HG02623 (cell line): ENCODE measurements around the gene SCAF8.
"Not testable (repeated sequence)": the region's sequence is repeated elsewhere in the genome, so short reads cannot be mapped to it uniquely, and the experiment has no call there.

Experiments used
- ATAC-seq: cut with Tn5 transposase; IDR thresholded peaks from one replicate; pipeline ENCODE4 v1.9.1; 2021; ENCODE audit warnings: moderate library complexity; ENCODE audit not compliant: unreplicated experiment

The SCAF8 gene, protein sequence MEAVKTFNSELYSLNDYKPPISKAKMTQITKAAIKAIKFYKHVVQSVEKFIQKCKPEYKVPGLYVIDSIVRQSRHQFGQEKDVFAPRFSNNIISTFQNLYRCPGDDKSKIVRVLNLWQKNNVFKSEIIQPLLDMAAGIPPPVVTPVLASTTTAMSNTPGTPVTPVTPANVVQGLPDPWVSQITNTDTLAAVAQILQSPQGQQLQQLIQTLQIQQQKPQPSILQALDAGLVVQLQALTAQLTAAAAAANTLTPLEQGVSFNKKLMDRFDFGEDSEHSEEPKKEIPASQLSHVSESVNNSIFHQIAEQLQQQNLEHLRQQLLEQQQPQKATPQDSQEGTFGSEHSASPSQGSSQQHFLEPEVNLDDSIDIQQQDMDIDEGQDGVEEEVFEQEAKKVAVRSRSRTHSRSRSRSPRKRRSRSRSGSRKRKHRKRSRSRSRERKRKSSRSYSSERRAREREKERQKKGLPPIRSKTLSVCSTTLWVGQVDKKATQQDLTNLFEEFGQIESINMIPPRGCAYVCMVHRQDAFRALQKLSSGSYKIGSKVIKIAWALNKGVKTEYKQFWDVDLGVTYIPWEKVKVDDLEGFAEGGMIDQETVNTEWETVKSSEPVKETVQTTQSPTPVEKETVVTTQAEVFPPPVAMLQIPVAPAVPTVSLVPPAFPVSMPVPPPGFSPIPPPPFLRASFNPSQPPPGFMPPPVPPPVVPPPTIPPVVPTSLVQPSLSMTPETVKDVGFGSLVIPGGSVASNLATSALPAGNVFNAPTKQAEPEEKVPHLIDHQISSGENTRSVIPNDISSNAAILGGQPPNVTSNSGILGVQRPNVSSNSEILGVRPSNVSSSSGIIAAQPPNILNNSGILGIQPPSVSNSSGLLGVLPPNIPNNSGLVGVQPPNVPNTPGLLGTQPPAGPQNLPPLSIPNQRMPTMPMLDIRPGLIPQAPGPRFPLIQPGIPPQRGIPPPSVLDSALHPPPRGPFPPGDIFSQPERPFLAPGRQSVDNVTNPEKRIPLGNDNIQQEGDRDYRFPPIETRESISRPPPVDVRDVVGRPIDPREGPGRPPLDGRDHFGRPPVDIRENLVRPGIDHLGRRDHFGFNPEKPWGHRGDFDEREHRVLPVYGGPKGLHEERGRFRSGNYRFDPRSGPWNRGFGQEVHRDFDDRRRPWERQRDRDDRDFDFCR (N-terminal part only)

DNA sequence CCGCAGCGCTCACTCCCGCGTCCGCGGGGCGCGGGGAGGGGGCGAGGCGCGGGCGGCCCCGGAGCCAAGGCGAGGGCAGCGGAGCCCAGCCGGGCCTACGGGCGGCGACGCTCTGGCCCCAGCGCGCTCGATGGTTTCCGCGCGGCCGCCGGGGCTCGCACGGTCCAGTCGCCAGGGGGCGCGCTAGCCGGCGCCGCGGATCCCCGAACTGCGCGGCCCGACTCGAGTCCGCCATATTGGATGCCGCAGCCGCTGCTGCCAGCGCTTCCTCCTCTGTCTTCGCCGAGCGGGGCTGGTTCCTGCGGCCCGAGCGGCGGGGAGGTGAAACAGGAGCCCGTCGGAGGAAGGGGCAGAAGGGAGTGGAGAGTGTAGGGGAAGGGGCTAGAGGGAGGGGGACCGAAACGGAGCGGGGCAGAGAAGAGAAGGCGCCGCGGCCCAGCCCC is at the start of gene SCAF8:
SCAF8 (plus strand) TSS at position 234 of the 443 bp plus-strand sequence. CDS start 485 bp downstream, outside the sequence.
- peak; percentile 70 for ATAC-seq

DNA sequence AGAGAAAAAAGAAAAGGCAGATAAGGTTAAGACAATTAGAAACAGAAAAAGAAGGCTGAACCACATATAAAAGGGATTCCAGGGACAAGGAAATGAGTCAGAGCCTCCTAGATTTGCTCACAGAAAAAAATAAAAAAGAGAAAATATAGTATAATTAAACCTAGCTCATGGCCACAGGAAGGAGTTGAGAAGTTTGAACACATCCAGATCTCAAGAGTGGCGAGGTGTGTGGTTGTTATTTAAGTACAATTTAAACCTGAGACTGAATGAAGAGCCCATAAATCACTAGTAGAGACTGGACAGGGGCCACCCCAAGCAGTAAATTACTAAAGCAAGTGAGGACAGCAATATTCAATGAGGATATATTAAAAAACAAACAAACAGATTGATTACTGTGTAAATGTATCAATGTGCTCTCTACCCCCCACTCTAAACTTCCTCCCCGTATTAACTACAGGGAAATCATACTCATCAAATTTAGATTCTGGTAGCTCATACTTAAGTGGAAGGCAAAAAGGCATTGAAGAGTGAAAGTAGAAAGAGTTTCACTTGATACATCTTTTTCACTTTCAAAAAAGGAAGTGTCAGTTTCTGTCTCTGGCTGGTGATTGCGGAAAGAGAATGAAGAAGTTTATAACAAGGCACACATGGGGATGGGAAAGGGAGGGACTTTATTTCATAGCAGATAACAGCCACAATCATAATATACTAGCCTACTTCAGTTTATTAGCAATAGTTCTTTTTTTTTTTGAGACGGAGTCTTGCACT is 49.3 kb upstream of the SCAF8 start:
- ATAC-seq = peak; percentile 85

DNA sequence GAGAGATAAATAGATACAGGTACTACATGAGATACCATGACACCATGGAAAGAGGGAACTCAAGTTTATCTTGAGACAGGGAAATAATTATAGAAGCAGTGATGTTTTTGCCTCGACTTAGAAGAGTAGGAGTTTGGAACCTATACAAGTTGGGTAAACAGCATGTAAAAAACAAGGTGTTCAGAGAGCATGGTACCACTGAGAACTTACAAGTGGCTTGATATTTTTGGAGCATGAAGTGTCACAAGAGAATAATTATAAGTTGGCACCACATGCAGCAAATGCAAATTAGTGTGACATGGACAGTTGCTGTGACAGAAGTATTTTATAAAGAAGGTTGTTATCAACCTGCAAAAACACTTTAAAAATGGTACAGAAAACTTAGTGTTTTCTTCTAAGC is 47.1 kb upstream of the SCAF8 start:
- ATAC-seq = no peak

DNA sequence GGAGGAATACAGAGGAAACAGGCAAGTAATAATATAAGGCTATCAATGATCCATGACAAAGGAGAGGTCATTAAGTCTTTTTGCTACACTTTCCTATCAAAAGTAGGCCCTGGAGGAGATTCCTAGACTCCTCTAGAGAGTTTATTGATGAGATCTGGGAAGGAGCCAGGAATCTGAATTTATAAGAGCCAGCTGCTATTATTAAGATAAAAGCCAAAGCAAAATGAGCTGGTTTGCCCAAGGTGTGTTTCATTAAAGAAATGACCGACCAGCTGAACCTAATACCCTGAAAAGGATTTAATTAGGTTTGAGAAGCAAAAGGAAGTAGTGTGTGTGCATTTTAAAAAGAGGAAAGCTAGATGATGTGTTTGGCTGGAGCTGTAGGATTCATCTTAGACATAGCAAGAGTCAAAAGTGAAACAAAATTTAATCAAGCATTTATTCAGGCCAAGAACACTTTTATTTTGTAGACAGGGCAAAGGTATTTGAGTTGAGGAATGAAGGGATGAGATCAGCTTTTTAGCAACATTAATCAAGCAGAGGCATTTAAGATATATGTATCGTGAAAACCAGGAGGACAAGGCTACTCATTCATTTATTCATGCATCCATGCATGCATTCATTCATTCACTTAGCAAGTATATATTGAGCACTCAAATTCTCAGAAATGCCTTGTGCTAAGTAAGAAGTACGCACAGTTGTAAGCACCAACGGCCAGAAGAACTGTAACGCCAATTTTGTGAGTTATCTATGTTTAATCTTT is 43.5 kb upstream of the SCAF8 start:
- ATAC-seq = no peak

DNA sequence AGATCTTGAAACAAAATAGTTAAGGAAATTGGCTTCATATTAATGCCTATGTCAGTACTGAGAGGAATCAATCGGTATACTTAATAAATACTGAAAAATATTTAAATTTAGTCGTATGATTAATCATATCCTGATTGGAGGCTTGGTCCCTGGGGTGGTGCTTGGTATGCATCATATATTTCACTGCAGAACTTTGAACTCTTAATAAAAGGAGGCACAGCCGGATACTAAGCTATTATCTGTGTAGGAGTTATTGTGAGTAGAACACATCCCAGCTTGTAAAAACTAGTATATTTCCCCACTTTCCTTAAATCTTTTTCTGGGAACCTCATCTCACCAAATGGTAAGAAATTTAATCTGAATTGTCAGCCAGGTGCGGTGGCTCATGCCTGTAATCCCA is 42.4 kb upstream of the SCAF8 start:
- ATAC-seq = no peak

DNA sequence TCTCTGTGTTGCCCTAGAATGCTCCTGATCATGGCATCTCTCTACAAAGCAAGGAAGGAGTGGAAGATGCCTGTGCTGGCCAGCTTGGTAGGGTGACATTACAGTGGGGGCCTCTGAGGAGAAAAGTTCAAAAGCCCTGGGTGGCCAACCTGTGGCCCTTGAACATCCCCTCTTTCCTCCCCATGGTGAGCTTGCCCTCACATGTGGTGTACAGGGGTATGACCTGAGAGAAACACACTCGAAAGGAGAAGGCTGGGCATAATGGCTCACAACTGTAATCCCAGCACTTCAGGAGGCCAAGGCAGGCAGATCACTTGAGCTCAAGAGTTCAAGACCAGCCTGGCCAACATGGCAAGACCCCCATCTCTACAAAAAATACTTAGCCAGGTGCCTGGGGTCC is 36.6 kb upstream of the SCAF8 start:
- no peak for ATAC-seq

DNA sequence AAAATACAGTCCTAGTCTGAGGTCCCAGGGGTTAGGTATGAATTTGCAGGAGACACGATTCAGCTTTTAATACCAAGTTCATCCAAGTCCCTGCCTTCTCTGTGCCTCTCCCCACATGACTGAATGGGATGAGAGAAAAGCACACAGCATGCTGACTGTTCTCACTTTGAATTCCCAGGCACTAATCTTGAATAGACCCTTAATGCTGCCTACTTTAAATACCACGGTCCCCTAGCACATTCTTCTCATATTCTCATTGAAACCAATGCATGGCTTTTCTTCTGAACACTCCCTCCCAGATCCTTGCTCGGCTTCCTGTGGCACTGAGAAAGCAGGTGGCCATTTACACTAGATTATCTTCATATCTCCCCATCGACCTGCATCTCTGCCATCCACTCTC is 30.1 kb upstream of the SCAF8 start:
- no peak for ATAC-seq

DNA sequence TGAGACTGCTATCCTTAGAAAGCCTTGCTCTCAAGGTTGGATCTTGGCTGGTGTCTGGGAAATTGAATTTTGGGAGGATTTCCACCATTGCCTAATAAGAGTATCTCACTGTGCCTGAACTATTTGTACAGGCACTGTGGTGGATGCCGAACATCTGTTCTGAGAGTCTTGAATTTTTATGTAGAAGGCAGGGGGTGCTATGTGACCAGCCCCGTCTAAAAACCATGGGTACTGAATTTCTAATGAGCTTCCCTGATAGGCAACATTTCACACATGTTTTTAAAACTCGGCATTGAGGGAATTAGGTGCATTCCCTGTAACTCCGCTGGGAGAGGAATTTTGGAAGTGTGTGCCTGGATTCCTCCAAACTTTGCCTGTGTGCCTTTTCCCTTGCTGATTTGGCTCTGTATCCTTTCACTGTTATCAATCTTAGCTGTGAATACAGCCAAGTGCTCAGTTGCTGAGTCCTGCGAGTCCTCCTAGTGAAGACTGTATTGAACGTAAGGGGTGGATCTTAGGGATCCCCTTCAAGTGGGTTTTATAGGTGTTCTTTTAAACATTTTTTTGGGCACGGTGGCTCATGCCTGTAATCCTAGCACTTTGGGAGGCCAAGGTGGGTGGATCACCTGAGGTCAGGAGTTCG is 27.6 kb upstream of the SCAF8 start:
- ATAC-seq = no peak

DNA sequence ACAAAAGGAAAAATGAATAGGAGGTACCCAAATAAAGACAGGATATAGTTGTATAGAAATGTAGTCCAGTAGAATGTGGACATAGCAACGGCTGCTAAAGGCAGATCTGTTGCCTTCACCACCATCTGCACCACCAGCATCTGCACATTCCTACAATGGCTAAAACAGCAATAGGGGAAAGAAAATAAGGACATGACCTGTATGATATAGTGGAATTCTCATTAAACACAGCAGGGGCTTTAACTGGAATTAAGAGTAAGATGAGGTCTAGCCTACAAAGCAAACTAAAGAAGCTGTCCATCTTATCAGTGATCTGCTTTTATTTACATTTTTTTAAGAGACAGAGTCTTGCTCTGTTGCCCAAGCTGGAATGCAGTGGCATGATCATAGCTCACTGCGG is 26.8 kb upstream of the SCAF8 start:
- no peak for ATAC-seq

DNA sequence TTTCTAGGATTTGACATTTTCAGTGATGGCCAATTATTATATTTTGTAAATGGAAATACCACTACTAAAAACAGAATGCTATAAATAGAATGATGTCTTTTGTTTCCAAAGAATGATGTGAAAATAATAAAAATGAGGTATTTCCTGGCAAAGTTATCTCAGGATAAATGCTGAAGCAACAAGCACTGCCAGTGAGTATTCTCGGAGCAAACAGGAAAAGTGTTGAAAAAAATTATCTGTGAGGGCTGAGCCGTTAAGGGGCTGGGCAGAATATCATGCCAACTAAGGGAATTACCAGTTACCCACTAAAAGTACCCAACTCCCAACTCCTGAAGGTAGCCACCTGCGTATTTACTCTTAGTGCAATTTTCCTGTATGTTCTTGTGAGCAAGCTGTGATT is 23.6 kb upstream of the SCAF8 start:
- no peak for ATAC-seq

DNA sequence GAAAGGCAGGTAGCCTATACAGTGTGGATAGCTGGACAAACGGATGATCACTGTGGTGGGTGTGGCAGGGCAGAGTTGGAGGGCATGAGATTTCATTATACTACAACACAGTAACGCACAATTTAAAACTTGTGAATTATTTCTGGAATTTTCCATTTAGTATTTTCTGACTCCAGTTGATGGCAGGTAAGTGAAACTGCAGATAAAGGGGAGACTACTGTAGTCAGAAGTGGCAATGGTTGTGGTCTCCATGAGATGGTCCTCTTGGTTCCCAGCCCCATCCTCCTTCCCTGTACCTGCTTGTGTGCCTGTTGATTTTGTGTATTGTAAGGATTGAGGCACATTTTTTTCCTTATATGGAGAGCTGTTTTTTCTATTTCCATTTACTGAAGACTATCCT is 22.5 kb upstream of the SCAF8 start:
- no peak for ATAC-seq

DNA sequence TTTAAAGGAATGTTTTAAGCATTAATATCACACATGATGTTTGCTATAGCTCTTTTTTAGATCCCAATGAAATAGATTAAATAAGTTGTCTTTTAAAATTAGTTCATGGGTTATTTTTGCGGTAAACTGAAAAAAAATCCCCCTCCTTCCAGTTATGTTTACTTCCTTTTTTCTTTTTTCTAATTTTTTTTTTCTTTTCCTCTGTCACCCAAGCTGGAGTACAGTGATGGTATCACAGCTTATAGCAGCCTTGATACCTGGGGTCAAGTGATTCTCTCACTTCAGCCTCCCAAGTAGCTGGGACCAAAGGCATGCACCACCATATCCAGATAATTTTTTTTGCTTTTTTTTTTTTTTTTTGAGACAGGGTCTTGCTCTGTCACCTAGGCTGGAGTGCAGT is 17.8 kb upstream of the SCAF8 start:
- ATAC-seq = no peak

DNA sequence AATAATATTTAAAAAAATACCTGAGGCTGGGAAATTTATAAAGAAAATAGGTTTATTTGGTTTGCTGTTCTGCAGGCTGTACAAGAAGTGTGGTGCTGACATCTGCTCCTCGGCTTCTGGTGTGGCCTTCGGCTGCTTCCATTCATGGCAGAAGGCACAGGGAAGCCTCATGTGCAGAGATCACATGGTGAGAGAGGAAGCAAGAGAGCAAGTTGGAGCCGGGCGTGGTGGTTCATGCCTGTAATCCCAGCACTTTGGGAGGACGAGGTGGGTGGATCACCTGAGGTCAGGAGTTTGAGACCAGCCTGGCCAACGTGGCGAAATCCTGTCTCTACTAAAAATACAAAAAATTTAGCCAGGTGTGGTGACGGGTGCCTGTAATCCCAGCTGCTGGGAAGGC is 16.9 kb upstream of the SCAF8 start:
- ATAC-seq = not testable (repeated sequence)

DNA sequence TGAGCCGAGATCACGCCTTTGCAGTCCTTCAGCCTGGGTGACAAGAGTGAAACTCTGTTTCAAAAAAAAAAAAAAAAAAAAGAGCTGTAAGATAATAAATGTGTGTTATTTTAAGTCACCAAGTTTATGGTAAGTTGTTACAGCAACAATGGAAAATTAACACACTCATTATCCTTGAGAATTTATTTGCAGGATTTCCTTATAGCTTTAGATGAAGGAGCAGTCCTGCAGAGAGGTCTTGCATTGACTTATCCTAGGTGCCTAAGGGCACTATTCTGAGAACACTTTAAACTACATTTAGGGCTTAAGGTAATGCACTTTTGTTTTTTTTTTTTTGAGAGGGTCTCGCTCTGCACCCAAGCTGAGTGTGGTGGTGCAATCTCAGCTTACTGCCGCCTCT is 13.8 kb upstream of the SCAF8 start:
- no peak for ATAC-seq

DNA sequence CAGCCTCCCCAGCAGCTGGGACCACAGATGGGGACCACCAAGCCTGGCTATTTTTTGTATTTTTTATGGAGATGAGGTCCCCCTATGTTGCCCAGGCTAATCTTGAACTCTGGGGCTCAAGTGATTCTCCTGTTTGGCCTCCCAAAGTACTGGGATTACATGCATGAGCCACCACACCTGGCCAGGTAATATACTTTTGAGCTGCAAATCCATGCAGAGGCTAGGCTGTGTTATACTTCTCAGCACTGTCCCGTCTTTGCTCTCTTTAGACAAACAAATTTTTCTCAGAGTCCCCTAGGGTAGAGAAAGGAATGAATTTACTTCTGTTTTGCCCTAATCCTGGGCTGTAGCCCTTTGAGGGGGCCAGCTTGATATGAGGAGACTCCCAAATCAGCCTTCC is 13.4 kb upstream of the SCAF8 start:
- no peak for ATAC-seq

DNA sequence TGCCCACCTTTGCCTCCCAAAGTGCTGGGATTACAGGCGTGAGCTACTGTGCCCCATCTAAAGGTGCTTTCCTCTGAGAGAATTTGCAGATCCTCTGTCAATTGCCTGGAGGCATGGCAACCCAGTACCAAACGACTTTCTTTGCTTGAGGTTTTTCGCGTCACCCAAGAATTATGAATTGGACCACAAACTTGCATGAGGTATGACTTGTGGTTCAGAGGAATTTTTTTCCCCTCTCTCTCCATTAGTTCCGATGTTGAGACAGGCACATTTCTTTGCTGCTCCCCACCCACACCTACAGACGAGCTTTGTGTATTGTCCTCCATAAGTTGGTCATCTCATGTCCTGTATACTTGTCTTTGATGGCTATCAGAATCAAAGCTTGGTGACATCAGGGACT is 11.8 kb upstream of the SCAF8 start:
- no peak for ATAC-seq

DNA sequence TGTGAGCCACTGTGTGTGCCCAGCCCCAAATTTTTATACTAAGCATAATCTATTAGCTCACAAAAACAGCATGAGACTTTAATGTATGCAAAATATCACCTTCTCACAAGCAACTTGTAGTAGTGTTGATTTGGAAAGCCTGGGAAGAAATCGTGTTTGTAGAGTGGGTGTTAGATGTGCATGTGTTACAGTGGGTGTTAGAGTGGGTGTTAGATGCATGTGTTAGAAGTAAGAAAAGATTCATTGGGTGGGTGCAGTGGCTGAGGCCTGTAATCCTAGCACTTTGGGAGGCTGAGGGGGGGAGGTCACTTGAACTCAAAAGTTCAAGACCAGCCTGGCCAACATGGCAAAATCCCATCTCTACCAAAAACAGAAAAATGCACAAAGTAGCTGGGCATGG is 6.3 kb upstream of the SCAF8 start:
- ATAC-seq = no peak

DNA sequence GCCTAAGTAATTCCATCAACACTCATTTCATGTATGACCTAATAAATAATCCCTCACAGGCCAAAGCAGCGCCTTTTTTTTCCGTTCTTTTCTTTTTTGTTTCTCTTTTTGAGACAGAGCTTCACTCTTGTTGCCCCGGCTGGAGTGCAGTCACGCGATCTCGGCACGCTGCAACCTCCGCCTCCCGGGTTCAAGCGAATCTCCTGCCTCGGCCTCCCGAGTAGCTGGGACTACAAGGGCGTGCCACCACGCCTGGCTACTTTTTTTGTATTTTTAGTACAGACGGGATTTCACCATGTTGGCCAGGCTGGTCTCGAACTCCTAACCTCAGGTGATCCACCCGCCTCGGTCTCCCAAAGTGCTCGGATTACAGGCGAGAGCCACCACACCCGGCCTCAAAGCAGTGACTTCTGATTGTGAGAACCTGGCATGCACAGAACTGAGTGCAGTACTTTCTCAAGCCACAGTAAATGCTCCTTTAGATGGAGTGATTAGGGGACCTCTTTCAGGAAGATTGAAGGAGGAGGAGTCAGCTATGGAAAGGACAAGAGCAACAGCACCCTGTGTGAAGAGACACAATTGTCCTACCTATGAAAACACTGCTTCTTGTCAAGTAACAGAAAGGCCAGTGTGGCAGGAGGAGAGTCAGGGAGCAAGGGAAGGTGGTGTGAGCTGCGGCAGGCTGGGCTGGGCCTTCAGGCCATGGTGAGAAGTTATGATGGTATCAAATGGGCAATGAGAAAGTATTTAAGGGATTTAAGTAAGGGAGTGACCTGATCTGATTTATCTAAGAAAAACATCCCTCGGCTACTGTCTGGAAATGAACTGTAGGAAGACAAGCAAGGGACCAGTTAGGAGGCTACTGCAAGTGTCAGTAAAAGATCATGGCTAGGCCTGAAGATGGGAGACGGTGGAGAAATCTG is 1.7 kb upstream of the SCAF8 start:
- ATAC-seq = no peak
